Tibial nerve (tissue), 3 donors: ENCODE data around the gene FAM25A.

Experiments used
- POLR2A ChIP-seq, 2 donors: fragments of 450-650 bp; IDR thresholded peaks; one replicate each; pipeline ENCODE4 v1.6.1; 2017; ENCODE audit warnings: antibody characterized with exemption in 2 of 2, mild to moderate bottlenecking in 2 of 2, moderate library complexity in 2 of 2
- TF ChIP-seq, protein P1 (sequence below), 5 experiments: fragments of 200-600 bp in 3 of 5; fragments of 450-650 bp in 2 of 5; sonication (generic) in 3 of 5; IDR thresholded peaks; one replicate each; pipeline ENCODE4 v1.5.1; 2016 to 2019; ENCODE audit warnings: antibody characterized with exemption in 5 of 5, mild to moderate bottlenecking in 3 of 5, moderate library complexity in 2 of 5

DNA sequence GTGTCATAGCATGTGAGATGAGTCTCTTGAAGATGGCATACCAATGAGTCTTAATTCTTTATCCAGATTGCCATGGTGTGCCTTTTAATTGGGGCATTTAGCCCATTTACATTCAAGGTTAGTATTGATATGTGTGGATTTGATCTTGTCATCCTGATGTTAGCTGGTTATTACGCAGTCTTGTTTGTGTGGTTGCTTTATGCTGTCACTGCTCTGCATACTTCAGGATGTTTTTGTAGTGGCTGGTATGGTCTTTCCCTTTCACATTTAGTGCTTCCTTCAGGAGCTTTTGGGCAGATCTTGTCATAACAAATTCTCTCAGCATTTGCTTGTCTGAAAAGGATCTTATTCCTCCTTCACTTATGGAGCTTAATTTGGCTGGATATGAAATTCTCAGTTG lies 16.5 kb downstream of the FAM25A start:
- no peak for TF ChIP-seq POLR2A (IDR thresholded peaks at IDR 0.05)
- TF ChIP-seq, protein P1, sequence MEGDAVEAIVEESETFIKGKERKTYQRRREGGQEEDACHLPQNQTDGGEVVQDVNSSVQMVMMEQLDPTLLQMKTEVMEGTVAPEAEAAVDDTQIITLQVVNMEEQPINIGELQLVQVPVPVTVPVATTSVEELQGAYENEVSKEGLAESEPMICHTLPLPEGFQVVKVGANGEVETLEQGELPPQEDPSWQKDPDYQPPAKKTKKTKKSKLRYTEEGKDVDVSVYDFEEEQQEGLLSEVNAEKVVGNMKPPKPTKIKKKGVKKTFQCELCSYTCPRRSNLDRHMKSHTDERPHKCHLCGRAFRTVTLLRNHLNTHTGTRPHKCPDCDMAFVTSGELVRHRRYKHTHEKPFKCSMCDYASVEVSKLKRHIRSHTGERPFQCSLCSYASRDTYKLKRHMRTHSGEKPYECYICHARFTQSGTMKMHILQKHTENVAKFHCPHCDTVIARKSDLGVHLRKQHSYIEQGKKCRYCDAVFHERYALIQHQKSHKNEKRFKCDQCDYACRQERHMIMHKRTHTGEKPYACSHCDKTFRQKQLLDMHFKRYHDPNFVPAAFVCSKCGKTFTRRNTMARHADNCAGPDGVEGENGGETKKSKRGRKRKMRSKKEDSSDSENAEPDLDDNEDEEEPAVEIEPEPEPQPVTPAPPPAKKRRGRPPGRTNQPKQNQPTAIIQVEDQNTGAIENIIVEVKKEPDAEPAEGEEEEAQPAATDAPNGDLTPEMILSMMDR (IDR thresholded peaks at IDR 0.05), result no peak
